HepG2 (cell line): ENCODE measurements around the gene FAM78B. TPM values are rescaled to one million over a fixed set of nuclear protein-coding genes. Genes with fewer than 3 reads are reported as not detected.

ENCODE experiments used
- polyA plus RNA-seq, 8 experiments: library from polyadenylated mRNA; depleted of rRNA in 3 of 8; stranded (reverse) in 7 of 8; unstranded in 1 of 8; fragments of >200 nt; fragmentation: Illumina TruSeq in 4 of 8; extraction: Trizol in 4 of 8; gene quantifications; 2 replicates each; pipeline versions ENCODE4 v1.2.1 to v1.2.3, GENCODE V29; 2011 to 2016; ENCODE audit warnings: low read depth in 4 of 8, missing spikeins in 1 of 8, mixed read lengths in 1 of 8; ENCODE audit not compliant: insufficient read depth in 1 of 8
- total RNA-seq, 5 experiments: library from RNA; depleted of rRNA; stranded (reverse); fragments of >200 nt; fragmentation: Illumina TruSeq; extraction: Trizol; gene quantifications; 2 replicates each; pipeline ENCODE4 v1.2.3, GENCODE V29; 2016; ENCODE audit warnings: low read depth in 1 of 5
- TF ChIP-seq, protein P1 (sequence below), 2 experiments: sonication (generic) in 1 of 2; formaldehyde crosslinking in 1 of 2; IDR thresholded peaks; 2 replicates each; pipeline versions ENCODE4 v1.6.1 to v1.9.0; 2014 to 2022; ENCODE audit warnings: antibody characterized with exemption in 1 of 2, borderline replicate concordance in 1 of 2, inconsistent platforms in 1 of 2, low read depth in 1 of 2, missing genetic modification reagents in 1 of 2
- TF ChIP-seq, protein P2 (sequence below): sonication (generic); formaldehyde crosslinking; conservative IDR thresholded peaks from 2 replicates; pipeline ENCODE4 v1.4.0; 2020; ENCODE audit warnings: missing genetic modification reagents
- TF ChIP-seq, protein P3 (sequence below): sonication (generic); formaldehyde crosslinking; IDR thresholded peaks from 2 replicates; pipeline ENCODE4 v1.9.0; 2021; ENCODE audit warnings: missing genetic modification reagents, mild to moderate bottlenecking, borderline replicate concordance

FAM78B gene
- total and polyA plus RNA-seq, 2 of the 13 experiments (the other 11 are each of a cell fraction or from before 2014, with no cell fraction given), result 0.22 to 0.31 TPM

DNA sequence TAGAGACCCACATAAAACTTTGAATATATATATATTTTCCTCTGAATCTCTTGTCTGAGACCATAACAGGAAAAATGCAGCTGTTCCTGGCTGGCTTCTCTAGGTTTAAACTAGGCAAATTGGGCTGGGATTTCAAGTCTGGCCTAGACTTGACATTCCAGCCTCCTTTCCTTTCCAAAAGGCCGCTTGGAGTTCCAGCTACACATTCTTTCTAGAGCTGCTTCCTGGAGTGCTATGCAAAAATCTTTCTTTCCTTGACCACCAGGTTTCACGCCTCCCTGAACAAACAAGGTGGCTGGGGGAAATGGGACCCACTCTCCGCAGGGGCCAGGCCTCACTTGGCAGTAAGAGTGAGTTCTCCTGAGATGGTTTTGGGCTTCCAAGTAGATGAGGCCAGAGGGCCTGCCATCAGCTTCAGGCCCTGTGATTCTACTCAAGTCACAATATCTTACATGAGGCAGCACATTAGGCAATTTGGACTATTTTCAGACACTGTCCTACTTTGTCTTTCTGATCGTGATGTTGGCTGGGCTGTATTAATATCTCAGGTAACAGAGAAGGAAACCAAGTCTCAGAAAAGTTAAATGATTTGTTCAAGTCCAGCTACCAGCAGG lies 102.4 kb downstream of the FAM78B start (continued):
- TF ChIP-seq, protein P1, sequence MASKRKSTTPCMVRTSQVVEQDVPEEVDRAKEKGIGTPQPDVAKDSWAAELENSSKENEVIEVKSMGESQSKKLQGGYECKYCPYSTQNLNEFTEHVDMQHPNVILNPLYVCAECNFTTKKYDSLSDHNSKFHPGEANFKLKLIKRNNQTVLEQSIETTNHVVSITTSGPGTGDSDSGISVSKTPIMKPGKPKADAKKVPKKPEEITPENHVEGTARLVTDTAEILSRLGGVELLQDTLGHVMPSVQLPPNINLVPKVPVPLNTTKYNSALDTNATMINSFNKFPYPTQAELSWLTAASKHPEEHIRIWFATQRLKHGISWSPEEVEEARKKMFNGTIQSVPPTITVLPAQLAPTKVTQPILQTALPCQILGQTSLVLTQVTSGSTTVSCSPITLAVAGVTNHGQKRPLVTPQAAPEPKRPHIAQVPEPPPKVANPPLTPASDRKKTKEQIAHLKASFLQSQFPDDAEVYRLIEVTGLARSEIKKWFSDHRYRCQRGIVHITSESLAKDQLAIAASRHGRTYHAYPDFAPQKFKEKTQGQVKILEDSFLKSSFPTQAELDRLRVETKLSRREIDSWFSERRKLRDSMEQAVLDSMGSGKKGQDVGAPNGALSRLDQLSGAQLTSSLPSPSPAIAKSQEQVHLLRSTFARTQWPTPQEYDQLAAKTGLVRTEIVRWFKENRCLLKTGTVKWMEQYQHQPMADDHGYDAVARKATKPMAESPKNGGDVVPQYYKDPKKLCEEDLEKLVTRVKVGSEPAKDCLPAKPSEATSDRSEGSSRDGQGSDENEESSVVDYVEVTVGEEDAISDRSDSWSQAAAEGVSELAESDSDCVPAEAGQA (IDR thresholded peaks at IDR 0.05; ENCODE audit: low read depth), result no peak
- TF ChIP-seq, protein P1 (CRISPR knock-in tag; IDR thresholded peaks at IDR 0.05; ENCODE audit: borderline replicate concordance), result no peak
- TF ChIP-seq, protein P2, sequence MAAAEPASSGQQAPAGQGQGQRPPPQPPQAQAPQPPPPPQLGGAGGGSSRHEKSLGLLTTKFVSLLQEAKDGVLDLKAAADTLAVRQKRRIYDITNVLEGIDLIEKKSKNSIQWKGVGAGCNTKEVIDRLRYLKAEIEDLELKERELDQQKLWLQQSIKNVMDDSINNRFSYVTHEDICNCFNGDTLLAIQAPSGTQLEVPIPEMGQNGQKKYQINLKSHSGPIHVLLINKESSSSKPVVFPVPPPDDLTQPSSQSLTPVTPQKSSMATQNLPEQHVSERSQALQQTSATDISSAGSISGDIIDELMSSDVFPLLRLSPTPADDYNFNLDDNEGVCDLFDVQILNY (CRISPR knock-in tag), result no peak
- TF ChIP-seq, protein P3, sequence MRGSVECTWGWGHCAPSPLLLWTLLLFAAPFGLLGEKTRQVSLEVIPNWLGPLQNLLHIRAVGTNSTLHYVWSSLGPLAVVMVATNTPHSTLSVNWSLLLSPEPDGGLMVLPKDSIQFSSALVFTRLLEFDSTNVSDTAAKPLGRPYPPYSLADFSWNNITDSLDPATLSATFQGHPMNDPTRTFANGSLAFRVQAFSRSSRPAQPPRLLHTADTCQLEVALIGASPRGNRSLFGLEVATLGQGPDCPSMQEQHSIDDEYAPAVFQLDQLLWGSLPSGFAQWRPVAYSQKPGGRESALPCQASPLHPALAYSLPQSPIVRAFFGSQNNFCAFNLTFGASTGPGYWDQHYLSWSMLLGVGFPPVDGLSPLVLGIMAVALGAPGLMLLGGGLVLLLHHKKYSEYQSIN (CRISPR knock-in tag), result no peak
